ENCODE measurements around the gene NFYC. TPM values are rescaled to one million over a fixed set of nuclear protein-coding genes. Genes with fewer than 3 reads are reported as not detected.

NFYC gene
- total RNA-seq, 1 experiment from 2014 or later, result 46.5 TPM

DNA sequence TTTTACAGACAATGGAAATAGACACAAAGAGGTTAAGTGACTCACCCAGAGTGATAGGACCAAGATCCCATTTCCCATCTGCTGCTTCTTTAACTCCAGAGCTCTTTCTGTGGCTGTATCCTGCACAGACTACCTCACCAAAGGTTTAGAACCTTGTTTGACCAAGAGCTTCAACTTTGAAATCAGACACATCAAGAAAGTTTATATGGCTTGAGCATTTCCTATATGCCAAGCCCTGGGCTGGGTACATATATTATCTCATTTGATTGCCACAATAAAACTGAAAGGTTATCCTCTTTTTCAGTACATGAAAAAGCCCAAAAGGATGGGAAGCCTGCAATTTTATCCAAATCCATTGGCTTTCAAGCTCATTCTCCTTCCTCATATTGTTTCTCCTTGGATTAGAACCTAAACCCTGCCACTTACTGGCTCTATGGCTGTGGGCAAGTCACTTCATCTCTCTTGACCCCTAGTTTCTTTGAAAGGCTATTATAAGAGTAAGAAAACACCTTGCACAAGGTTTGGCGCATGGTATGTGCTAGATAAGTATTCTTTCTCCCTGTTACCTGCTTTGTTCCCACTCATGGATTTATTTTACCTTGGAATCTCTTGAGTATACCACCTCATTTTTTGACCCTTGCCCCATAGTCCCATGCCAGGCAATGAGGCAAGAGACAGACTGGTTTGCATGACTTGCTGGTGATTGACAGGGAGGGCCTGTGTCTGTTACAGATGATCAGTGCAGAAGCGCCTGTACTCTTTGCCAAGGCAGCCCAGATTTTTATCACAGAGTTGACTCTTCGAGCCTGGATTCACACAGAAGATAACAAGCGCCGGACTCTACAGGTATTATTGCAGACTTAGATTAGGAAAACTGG, 57.6 kb downstream of the NFYC start:
- Mint-ChIP-seq H3K4me1 (no peaks in the 10 kb centered on the region), H3K27ac (no peak overlapping the region), H3K4me3 (no peak overlapping the region), H3K27me3 (ENCODE audit: low read depth) (no peaks in the 10 kb centered on the region), H3K36me3 (peaks cover 59% of the 10 kb centered on the region), H3K9me3 (no peaks in the 10 kb centered on the region)
- POLR2A ChIA-PET, result interaction anchor here (0.6 kb wide), 1 partner anchor 49 kb away, joined by 3 read pairs; no protein-coding TSS in a partner anchor
- CTCF ChIA-PET, result no interaction called here
- no peak for DNase-seq (ENCODE audit: low spot score)
- TF ChIP-seq TP53 (CRISPR knock-in tag; IDR thresholded peaks at IDR 0.05), result no peak
- no peak for TF ChIP-seq ZNF396 (CRISPR knock-in tag; IDR thresholded peaks at IDR 0.05; ENCODE audit: borderline replicate concordance)
- peak; percentile 41; the same call in 1 of the 2 replicates for TF ChIP-seq GABPB1 (CRISPR knock-in tag; IDR thresholded peaks at IDR 0.05)
- TF ChIP-seq, protein P1, sequence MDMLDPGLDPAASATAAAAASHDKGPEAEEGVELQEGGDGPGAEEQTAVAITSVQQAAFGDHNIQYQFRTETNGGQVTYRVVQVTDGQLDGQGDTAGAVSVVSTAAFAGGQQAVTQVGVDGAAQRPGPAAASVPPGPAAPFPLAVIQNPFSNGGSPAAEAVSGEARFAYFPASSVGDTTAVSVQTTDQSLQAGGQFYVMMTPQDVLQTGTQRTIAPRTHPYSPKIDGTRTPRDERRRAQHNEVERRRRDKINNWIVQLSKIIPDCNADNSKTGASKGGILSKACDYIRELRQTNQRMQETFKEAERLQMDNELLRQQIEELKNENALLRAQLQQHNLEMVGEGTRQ (CRISPR knock-in tag; IDR thresholded peaks at IDR 0.05), result no peak
- no peak for ATAC-seq

DNA sequence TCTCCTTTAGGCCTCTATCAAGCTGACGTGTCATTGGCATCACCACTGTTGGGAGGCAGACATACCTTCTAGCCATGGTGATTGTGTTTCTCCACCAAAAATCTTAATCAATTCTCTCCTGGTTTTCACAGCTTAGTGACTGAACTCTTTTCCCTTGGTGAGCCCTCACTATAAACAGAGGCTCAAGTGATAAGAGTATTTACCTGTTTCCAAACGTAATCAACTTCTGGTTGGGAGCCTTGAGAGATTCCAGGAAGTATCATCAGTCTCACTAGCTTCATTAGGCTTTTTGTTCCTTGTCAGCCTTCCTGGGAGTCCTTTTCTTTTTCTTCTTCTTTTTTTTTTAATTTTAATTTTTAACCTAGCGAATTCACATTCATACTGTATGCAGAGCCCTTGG, 58.3 kb downstream of the NFYC start:
- CTCF ChIA-PET, result no interaction called here
- no peaks in the 10 kb centered on the region for H3K4me1 Mint-ChIP-seq

DNA sequence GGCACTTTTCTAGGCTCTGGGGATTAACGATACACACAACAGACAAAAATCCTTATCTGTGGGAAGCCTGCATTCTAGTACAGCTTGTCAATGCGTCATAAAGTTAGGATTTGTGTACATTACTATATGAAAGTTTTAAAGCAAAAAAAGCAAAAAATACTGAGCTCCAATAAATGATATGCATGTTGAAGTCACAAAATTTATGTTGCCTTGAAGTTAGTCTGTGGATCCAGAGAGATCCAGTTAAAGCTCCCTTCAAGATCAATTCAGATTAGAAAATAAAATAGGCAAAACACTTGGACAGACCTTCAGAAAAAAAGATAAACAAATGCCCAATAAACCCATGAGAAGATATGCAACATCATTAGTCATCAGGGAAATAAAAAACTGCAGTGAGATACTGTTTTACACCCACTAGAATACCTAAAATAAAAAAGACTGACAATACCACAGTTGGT, 59.0 kb downstream of the NFYC start:
- Mint-ChIP-seq H3K36me3 (peaks cover 67% of the 10 kb centered on the region), H3K27ac (no peak overlapping the region), H3K4me3 (no peak overlapping the region), H3K9me3 (no peaks in the 10 kb centered on the region), H3K27me3 (ENCODE audit: low read depth) (no peaks in the 10 kb centered on the region), H3K4me1 (no peaks in the 10 kb centered on the region)
- ATAC-seq (no peak), DNase-seq (ENCODE audit: low spot score) (no peak)
- POLR2A ChIA-PET, result no interaction called here
- TF ChIP-seq GRHL2 (CRISPR knock-in tag; IDR thresholded peaks at IDR 0.05; ENCODE audit: insufficient replicate concordance, severe bottlenecking) (no peak), ATF1 (CRISPR knock-in tag; IDR thresholded peaks at IDR 0.05) (no peak)
- CTCF ChIA-PET, result no interaction called here

More for the DNA sequence above, 58.3 kb downstream of the NFYC start:
- H3K4me3 Mint-ChIP-seq, result no peak overlapping the region
- no peaks in the 10 kb centered on the region for H3K27me3 Mint-ChIP-seq (ENCODE audit: low read depth)
- H3K27ac Mint-ChIP-seq, result no peak overlapping the region
- POLR2A ChIA-PET, result no interaction called here
- DNase-seq (ENCODE audit: low spot score) (no peak), ATAC-seq (no peak)
- TF ChIP-seq RORB (CRISPR knock-in tag; IDR thresholded peaks at IDR 0.05), result no peak
- TF ChIP-seq NFYB (CRISPR knock-in tag; conservative IDR thresholded peaks at IDR 0.05; ENCODE audit: low read depth), result no peak
- no peak for TF ChIP-seq FOXK1 (CRISPR knock-in tag; IDR thresholded peaks at IDR 0.05)
- no peak for TF ChIP-seq NFATC4 (CRISPR knock-in tag; IDR thresholded peaks at IDR 0.05)
- no peak for TF ChIP-seq TEAD4 (CRISPR knock-in tag; IDR thresholded peaks at IDR 0.05)
- no peaks in the 10 kb centered on the region for H3K9me3 Mint-ChIP-seq
- peaks cover 65% of the 10 kb centered on the region for H3K36me3 Mint-ChIP-seq

DNA sequence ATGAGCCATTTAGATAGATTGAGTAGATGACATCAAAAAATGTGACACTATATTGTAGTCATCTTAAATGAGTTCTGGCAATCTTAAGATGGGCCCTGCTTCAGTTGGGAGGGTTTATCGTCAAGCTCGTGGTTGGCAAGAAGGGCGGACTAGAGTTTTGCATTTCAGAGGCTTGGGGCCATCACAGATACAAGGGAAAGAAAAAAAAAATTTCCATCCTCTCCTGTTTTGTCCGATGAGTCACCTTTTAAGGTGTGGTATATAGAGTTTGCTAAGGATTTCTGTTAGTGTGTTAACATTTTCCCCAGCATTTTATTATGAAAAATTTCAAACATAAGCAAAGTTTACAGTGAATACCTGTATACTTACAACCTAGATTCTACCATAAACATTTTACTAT, 60.3 kb downstream of the NFYC start:
- Mint-ChIP-seq H3K27me3 (ENCODE audit: low read depth) (no peaks in the 10 kb centered on the region), H3K4me1 (no peaks in the 10 kb centered on the region), H3K36me3 (peaks cover 79% of the 10 kb centered on the region), H3K9me3 (no peaks in the 10 kb centered on the region), H3K4me3 (no peak overlapping the region), H3K27ac (no peak overlapping the region)
- CTCF ChIA-PET, result interaction anchor here (2.3 kb wide), 1 partner anchor 22 kb away, joined by 8 read pairs; no protein-coding TSS in a partner anchor
- no peak for ATAC-seq
- POLR2A ChIA-PET, result interaction anchor here (0.6 kb wide), 1 partner anchor 122 kb away, joined by 3 read pairs; no protein-coding TSS in a partner anchor
- DNase-seq (ENCODE audit: low spot score), result no peak
- TF ChIP-seq TCF7 (CRISPR knock-in tag; IDR thresholded peaks at IDR 0.05; ENCODE audit: low read depth), result no peak
- TF ChIP-seq FOXP1 (CRISPR knock-in tag; IDR thresholded peaks at IDR 0.05; ENCODE audit: borderline replicate concordance), result no peak
- TF ChIP-seq ZNF317 (CRISPR knock-in tag; IDR thresholded peaks at IDR 0.05; ENCODE audit: borderline replicate concordance, low read depth), result no peak
- TF ChIP-seq CREB1 (CRISPR knock-in tag; IDR thresholded peaks at IDR 0.05), result no peak
- TF ChIP-seq, protein P2, sequence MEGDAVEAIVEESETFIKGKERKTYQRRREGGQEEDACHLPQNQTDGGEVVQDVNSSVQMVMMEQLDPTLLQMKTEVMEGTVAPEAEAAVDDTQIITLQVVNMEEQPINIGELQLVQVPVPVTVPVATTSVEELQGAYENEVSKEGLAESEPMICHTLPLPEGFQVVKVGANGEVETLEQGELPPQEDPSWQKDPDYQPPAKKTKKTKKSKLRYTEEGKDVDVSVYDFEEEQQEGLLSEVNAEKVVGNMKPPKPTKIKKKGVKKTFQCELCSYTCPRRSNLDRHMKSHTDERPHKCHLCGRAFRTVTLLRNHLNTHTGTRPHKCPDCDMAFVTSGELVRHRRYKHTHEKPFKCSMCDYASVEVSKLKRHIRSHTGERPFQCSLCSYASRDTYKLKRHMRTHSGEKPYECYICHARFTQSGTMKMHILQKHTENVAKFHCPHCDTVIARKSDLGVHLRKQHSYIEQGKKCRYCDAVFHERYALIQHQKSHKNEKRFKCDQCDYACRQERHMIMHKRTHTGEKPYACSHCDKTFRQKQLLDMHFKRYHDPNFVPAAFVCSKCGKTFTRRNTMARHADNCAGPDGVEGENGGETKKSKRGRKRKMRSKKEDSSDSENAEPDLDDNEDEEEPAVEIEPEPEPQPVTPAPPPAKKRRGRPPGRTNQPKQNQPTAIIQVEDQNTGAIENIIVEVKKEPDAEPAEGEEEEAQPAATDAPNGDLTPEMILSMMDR (IDR thresholded peaks at IDR 0.05), result no peak
- no peak for TF ChIP-seq ESRRA (CRISPR knock-in tag; IDR thresholded peaks at IDR 0.05; ENCODE audit: borderline replicate concordance)
- TF ChIP-seq, protein P3, sequence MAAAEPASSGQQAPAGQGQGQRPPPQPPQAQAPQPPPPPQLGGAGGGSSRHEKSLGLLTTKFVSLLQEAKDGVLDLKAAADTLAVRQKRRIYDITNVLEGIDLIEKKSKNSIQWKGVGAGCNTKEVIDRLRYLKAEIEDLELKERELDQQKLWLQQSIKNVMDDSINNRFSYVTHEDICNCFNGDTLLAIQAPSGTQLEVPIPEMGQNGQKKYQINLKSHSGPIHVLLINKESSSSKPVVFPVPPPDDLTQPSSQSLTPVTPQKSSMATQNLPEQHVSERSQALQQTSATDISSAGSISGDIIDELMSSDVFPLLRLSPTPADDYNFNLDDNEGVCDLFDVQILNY (CRISPR knock-in tag; IDR thresholded peaks at IDR 0.05), result no peak
- TF ChIP-seq, protein P4, sequence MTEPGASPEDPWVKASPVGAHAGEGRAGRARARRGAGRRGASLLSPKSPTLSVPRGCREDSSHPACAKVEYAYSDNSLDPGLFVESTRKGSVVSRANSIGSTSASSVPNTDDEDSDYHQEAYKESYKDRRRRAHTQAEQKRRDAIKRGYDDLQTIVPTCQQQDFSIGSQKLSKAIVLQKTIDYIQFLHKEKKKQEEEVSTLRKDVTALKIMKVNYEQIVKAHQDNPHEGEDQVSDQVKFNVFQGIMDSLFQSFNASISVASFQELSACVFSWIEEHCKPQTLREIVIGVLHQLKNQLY (CRISPR knock-in tag; IDR thresholded peaks at IDR 0.05), result no peak
- TF ChIP-seq, protein P5, sequence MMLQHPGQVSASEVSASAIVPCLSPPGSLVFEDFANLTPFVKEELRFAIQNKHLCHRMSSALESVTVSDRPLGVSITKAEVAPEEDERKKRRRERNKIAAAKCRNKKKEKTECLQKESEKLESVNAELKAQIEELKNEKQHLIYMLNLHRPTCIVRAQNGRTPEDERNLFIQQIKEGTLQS (CRISPR knock-in tag; conservative IDR thresholded peaks at IDR 0.05), result no peak
- TF ChIP-seq NFE2L1 (CRISPR knock-in tag; IDR thresholded peaks at IDR 0.05), result no peak
- no peak for TF ChIP-seq ATF1 (CRISPR knock-in tag; IDR thresholded peaks at IDR 0.05)
- no peak for TF ChIP-seq RORB (CRISPR knock-in tag; IDR thresholded peaks at IDR 0.05)
- TF ChIP-seq ZBTB21 (CRISPR knock-in tag; IDR thresholded peaks at IDR 0.05; ENCODE audit: borderline replicate concordance), result no peak
